ENCODE results near the gene CEP250. TPM values are rescaled to one million over a fixed set of nuclear protein-coding genes. Genes with fewer than 3 reads are reported as not detected.

CEP250 gene
- total and polyA plus RNA-seq, 12 donors, result 4.8 to 18.8 (median 13.8) TPM

DNA sequence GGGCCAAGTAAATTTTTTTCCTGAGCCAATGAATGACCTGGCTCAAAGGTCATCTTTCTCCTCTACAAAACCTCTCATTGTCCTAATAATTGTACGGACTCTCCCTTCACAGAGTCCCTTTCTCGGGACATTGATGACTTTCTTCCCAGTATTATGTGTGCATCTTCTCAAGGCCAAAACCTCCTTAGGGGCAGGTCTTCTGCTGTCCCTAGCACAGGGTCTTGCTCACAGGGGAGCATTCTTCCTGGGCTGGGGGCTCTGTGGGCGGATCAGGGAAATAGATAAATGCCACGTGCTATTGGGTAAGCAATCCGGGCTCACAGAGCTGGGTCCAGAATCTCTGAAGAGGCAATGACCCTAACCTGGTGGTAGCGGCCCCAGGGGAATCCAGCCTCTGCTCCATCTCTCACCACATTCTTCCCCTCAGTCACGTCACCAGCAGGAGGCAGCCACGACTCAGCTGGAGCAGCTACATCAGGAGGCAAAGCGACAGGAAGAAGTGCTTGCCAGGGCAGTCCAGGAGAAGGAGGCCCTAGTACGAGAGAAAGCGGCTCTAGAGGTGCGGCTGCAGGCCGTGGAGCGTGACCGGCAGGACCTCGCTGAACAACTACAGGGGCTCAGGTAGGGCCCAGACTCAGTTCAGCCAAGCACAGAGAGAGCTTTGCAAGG, 23.5 kb downstream of the CEP250 start:
- H3K36me3 ChIP-seq, result peaks cover 0 to 100% (median 51%) of the 10 kb centered on the region in 9 donors
- intact Hi-C loops (cut with DNase I), result loop anchor here in 1 of 10 donors (10.0 kb wide), 1 partner anchor 406 kb away; no protein-coding TSS in a partner anchor
- no peak overlapping the region for H3K4me3 ChIP-seq
- H3K27ac ChIP-seq, result no peak overlapping the region
- TF ChIP-seq, protein P1, sequence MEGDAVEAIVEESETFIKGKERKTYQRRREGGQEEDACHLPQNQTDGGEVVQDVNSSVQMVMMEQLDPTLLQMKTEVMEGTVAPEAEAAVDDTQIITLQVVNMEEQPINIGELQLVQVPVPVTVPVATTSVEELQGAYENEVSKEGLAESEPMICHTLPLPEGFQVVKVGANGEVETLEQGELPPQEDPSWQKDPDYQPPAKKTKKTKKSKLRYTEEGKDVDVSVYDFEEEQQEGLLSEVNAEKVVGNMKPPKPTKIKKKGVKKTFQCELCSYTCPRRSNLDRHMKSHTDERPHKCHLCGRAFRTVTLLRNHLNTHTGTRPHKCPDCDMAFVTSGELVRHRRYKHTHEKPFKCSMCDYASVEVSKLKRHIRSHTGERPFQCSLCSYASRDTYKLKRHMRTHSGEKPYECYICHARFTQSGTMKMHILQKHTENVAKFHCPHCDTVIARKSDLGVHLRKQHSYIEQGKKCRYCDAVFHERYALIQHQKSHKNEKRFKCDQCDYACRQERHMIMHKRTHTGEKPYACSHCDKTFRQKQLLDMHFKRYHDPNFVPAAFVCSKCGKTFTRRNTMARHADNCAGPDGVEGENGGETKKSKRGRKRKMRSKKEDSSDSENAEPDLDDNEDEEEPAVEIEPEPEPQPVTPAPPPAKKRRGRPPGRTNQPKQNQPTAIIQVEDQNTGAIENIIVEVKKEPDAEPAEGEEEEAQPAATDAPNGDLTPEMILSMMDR (IDR thresholded peaks at IDR 0.05), result no peak
- peaks cover 0 to 8% (median 0%) of the 10 kb centered on the region in 11 donors for H3K9me3 ChIP-seq
- DNase-seq, result peak in 1 of 2 donors; percentile 17
- no peaks in the 10 kb centered on the region for H3K27me3 ChIP-seq
- ATAC-seq, result no peak
- H3K4me1 ChIP-seq, result no peaks in the 10 kb centered on the region
- 79 to 82% methylated on average over 16 of the region's 16 CpGs for WGBS, 2 donors

DNA sequence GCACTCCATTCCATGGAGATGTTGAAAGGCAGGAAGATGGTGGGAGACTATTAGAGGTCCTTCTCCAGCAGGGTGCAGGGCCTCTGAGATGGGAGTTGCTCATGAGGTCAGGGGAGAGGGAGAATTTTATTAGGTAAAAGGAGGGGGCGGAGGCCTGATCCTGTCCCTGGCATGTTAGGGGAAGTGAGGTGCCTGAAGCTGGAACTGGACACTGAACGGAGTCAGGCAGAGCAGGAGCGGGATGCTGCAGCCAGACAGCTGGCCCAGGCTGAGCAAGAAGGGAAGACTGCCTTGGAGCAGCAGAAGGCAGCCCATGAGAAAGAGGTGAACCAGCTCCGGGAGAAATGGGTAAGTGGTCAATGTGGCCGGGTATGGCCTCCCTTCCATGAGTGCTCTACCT, 24.4 kb downstream of the CEP250 start:
- intact Hi-C loops (cut with DNase I), result loop anchor here in 1 of 10 donors (10.0 kb wide), 1 partner anchor 405 kb away; no protein-coding TSS in a partner anchor
- TF ChIP-seq, protein P1 (IDR thresholded peaks at IDR 0.05), result no peak
- no peaks in the 10 kb centered on the region for H3K4me1 ChIP-seq
- ATAC-seq (no peak), DNase-seq (no peak)
- H3K27ac ChIP-seq, result no peak overlapping the region
- H3K36me3 ChIP-seq, result peaks cover 0 to 100% (median 50%) of the 10 kb centered on the region in 9 donors
- 97% methylated on average over 5 of the region's 5 CpGs for WGBS, 2 donors
- no peak overlapping the region for H3K4me3 ChIP-seq
- no peaks in the 10 kb centered on the region for H3K27me3 ChIP-seq
- peaks cover 0 to 13% (median 0%) of the 10 kb centered on the region in 11 donors for H3K9me3 ChIP-seq

DNA sequence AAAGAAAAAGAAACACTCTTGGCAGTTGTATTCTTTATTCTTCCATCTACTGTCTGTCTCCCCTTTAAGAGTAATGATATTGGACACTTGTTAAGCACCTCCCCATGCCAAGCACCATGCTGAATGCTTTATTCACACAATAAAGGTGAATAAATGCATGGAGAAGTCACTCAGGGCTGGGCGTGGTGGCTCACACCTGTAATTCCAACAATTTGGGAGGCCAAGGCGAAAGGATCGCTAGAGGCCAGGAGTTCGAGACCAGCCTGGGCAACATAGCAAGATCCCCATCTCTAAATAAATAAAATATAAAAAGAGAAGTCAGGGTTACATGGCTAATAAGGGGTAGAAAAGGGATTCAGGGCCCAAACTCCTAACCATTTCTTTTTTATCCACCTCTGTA, 32.1 kb downstream of the CEP250 start:
- ATAC-seq, result no peak
- Histone ChIP-seq H3K27ac (no peak overlapping the region), H3K9me3 (peaks cover 0 to 13% (median 0%) of the 10 kb centered on the region in 11 donors), H3K27me3 (no peaks in the 10 kb centered on the region), H3K4me3 (no peak overlapping the region), H3K4me1 (peaks cover 0 to 22% (median 0%) of the 10 kb centered on the region in 9 donors), H3K36me3 (peaks cover 0 to 95% (median 29%) of the 10 kb centered on the region in 9 donors)
- intact Hi-C loops (cut with DNase I), result no loop called here
- 97 to 99% methylated on average over 4 of the region's 4 CpGs for WGBS, 2 donors
- TF ChIP-seq, protein P1 (IDR thresholded peaks at IDR 0.05), result no peak
- DNase-seq, result no peak

DNA sequence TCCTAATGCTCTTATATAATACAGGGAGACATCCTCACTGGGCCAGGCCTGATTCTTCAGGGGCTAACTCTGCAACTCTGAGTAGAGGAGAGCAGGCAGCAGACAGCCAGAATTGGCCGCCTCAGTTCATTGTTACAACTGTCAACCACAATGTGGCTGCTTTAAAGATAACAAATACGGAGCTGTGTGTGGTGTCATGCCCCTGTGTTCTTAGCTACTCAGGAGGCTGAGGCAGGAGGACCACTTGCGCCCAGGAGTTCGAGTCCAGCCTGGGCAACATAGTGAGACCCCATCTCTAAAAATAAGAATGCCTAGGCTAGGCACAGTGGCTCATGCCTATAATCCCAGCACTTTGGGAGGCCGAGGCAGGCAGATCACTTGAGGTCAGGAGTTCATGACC, 34.3 kb downstream of the CEP250 start:
- TF ChIP-seq, protein P1 (IDR thresholded peaks at IDR 0.05), result no peak
- Histone ChIP-seq H3K36me3 (peaks cover 0 to 95% (median 42%) of the 10 kb centered on the region in 9 donors), H3K27ac (no peak overlapping the region), H3K4me3 (peak overlapping the region in 1 of 10 donors; percentile 62), H3K4me1 (peaks cover 0 to 22% (median 0%) of the 10 kb centered on the region in 9 donors), H3K27me3 (no peaks in the 10 kb centered on the region), H3K9me3 (no peaks in the 10 kb centered on the region)
- intact Hi-C loops (cut with DNase I), result no loop called here
- ATAC-seq (no peak), DNase-seq (no peak)
- WGBS, 2 donors, result 97 to 98% methylated on average over 5 of the region's 5 CpGs

All from heart right ventricle (tissue), 16 donors.